Small intestine (tissue), 7 donors: Measurements from ENCODE around the gene ABCC4. TPM values are rescaled to one million over a fixed set of nuclear protein-coding genes. Genes with fewer than 3 reads are reported as not detected.

ENCODE experiments used
- DNase-seq, 2 donors: peaks; one replicate each; pipeline versions ENCODE4 v3.0.0 to v3.0.0-alpha.2; 2013
- FAIRE-seq: peaks from 2 replicates; lab custom pipeline; 2012; peaks lifted over from hg19 to GRCh38; lab: Jason Lieb, UNC
- H3K27ac ChIP-seq, 3 donors: one replicate each; pipeline ENCODE4 v1.5.1; 2013; ENCODE audit warnings: low read length in 2 of 3, mild to moderate bottlenecking in 2 of 3, control low read depth in 1 of 3, inconsistent platforms in 1 of 3, low read depth in 1 of 3, moderate library complexity in 1 of 3
- H3K27me3 ChIP-seq, 3 donors: one replicate each; pipeline ENCODE4 v1.6.1; 2013; ENCODE audit warnings: low read length in 3 of 3, inconsistent platforms in 1 of 3; ENCODE audit not compliant: control insufficient read depth in 3 of 3, insufficient read depth in 3 of 3
- H3K36me3 ChIP-seq, 3 donors: one replicate each; pipeline ENCODE4 v1.6.1; 2013; ENCODE audit warnings: low read length in 3 of 3, inconsistent platforms in 1 of 3, low read depth in 1 of 3, mild to moderate bottlenecking in 1 of 3, moderate library complexity in 1 of 3; ENCODE audit not compliant: control insufficient read depth in 3 of 3, insufficient read depth in 2 of 3
- H3K4me1 ChIP-seq, 3 donors: one replicate each; pipeline ENCODE4 v1.6.1; 2013; ENCODE audit warnings: low read length in 2 of 3, inconsistent platforms in 1 of 3, low read depth in 1 of 3, mild to moderate bottlenecking in 1 of 3, moderate library complexity in 1 of 3; ENCODE audit not compliant: control insufficient read depth in 3 of 3, insufficient read depth in 2 of 3
- H3K4me3 ChIP-seq, 3 donors: one replicate each; pipeline ENCODE4 v1.5.1; 2013; ENCODE audit warnings: low read length in 3 of 3, control low read depth in 1 of 3, inconsistent platforms in 1 of 3, low read depth in 1 of 3, mild to moderate bottlenecking in 1 of 3, moderate library complexity in 1 of 3
- H3K9me3 ChIP-seq, 2 donors: one replicate each; pipeline ENCODE4 v1.6.1; 2013; ENCODE audit warnings: low read depth in 1 of 2, low read length in 1 of 2; ENCODE audit not compliant: control insufficient read depth in 2 of 2, insufficient read depth in 1 of 2
- WGBS, 3 donors: extraction: QIAGEN DNeasy Blood & Tissue Kit; methylation state at CpG; one replicate each; pipeline ENCODE4 v1.1.7; 2013; 5-methylcytosine and 5-hydroxymethylcytosine counted together
- polyA plus RNA-seq, 4 donors: library from polyadenylated mRNA; stranded (reverse) in 3 of 4; unstranded in 1 of 4; fragments of 200-250 nt in 3 of 4; fragments of 120-200 nt in 1 of 4; gene quantifications; one replicate each; pipeline versions ENCODE4 v1.2.1 to v1.2.3, GENCODE V29; 2013
- donor health status: healthy with polysubstance abuse.
- donor health status: control.
- donor health status: control.
- donor health status: Bipolar disorder and iron deficiency.
- donor health status: healthy.

ABCC4 gene
- polyA plus RNA-seq, 4 donors: 0.67 to 14.7 (median 4.7) TPM

DNA sequence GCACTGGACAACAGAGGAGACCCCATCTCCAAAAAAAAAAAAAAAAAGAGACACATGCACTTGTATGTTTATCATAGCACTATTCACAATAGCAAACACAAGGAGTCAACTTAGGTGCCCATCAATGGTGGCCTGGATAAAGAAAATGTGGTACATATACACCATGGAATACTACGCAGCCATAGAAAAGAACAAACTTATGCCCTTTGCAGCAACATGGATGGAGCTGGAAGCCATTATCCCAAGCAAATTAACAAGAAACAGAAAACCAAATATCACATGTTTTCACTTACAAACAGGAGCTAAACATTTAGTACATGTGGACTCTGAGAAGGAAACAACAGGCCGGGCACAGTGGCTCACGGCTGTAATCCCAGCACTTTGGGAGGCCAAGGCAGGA, 155.7 kb downstream of the ABCC4 start:
- no peaks in the 10 kb centered on the region for H3K4me1 ChIP-seq
- H3K27ac ChIP-seq: no peak overlapping the region
- no peaks in the 10 kb centered on the region for H3K27me3 ChIP-seq
- H3K9me3 ChIP-seq: no peaks in the 10 kb centered on the region
- DNase-seq (no peak), FAIRE-seq (no peak)
- no peaks in the 10 kb centered on the region for H3K36me3 ChIP-seq
- H3K4me3 ChIP-seq: no peak overlapping the region
- WGBS, 3 donors: 77 to 99% (median 97%) methylated on average over 3 of the region's 3 CpGs

DNA sequence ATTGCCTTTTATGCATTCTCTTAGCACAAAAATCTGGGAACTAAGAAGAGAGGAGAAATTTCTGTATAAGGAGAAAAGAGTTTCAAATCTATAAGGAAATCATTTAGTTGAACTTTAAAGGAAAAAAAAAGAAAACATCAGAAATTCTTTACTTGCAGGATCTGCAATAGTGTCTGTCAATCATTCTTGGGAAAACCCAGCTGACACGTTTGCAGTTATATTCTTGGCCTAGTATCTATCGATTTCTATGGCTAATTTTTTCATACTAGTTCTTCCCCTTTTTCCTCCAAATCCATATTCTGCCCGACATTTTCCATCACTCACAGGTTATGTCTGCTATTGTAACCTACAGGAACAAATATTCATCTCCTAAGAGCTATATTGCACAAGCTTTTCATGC, 160.7 kb downstream of the ABCC4 start:
- Histone ChIP-seq H3K9me3 (no peaks in the 10 kb centered on the region), H3K4me1 (no peaks in the 10 kb centered on the region), H3K36me3 (peaks cover 0 to 3% (median 2%) of the 10 kb centered on the region in 3 donors), H3K27ac (no peak overlapping the region), H3K27me3 (no peaks in the 10 kb centered on the region), H3K4me3 (no peak overlapping the region)
- WGBS, 3 donors: 89 to 93% (median 91%) methylated on average over 3 of the region's 3 CpGs
- DNase-seq (no peak), FAIRE-seq (no peak)

DNA sequence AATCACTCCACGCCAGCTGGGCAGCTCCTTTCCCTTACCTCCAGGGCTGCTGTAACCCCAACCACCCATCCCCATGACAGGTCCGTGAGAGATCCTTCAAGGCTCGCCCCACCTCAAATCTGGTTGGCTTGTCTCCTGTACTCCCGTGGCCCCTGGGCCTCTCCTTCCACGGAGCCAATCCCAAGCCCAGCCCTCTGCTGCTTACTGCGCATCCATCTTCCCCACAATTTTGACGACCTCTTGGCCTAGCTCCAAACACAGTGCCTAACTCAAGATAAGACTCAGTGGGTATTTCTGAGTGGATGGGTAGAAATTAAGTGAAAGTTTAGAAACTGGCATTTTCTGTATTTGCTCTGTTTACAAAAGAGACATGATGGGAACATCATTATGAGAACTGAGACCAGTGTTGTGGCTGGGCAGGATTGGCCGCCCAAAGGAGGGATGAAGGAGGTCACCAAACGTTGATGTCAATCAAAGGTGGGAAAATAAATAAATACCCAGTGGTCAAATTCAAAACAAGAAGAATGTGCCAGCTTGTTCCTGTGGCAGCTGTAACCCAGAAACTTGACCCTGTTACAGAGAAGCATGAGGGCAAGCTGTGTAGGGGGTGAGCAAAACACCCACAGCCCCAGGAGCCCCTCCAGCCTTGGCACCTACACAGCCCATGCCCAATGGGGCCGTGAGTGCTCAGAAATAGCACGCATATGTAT, 162.2 kb downstream of the ABCC4 start:
- no peak overlapping the region for H3K4me3 ChIP-seq
- H3K9me3 ChIP-seq: no peaks in the 10 kb centered on the region
- peaks cover 0 to 3% (median 2%) of the 10 kb centered on the region in 3 donors for H3K36me3 ChIP-seq
- no peak overlapping the region for H3K27ac ChIP-seq
- no peaks in the 10 kb centered on the region for H3K4me1 ChIP-seq
- WGBS, 3 donors: 90 to 94% (median 93%) methylated on average over 11 of the region's 11 CpGs
- FAIRE-seq (no peak), DNase-seq (no peak)
- no peaks in the 10 kb centered on the region for H3K27me3 ChIP-seq

DNA sequence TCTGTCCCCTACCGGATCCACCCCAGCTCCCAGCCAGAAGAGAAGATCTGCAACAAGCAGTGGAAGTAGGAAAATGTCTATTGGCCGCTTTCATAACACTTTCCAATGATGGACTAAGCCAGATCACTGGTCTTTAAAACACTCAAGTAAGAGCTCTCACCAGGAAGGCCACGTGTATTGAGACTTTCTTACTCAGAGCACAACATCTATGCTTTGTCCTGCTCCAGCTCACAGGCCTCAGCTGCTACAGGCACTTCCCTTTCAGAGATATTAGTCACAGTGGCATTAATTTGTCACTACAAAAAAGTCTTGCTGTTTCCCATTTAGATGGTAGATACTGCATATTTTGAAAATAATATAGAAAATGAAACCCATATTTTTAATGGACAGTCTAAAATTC, 164.2 kb downstream of the ABCC4 start:
- Histone ChIP-seq H3K27ac (no peak overlapping the region), H3K36me3 (peaks cover 0 to 3% (median 2%) of the 10 kb centered on the region in 3 donors), H3K9me3 (no peaks in the 10 kb centered on the region), H3K4me3 (no peak overlapping the region), H3K4me1 (no peaks in the 10 kb centered on the region), H3K27me3 (no peaks in the 10 kb centered on the region)
- DNase-seq: no peak
- no peak for FAIRE-seq
- WGBS, 3 donors: 83 to 86% (median 84%) methylated on average over 3 of the region's 3 CpGs

DNA sequence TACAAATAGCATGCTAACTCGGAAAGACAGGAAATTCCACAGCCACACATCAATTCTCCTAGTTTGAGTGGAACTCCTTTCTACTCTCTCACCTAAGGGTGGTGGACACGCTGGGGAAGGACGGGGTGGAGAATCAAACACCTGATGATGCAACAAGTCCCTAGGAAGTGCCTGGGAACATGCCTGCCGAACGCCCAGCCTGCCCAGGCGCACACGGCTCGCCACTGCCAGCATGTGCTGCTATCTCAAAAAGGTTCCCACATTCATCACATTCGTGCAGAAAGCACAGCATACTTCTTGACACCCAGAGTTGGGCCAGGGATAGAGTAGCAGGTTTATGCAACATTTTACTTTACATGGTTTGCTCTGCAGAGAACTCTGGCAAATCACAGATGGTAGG, 164.6 kb downstream of the ABCC4 start:
- WGBS, 3 donors: 90 to 97% (median 93%) methylated on average over 9 of the region's 9 CpGs
- Histone ChIP-seq H3K9me3 (no peaks in the 10 kb centered on the region), H3K27ac (no peak overlapping the region), H3K4me3 (no peak overlapping the region), H3K36me3 (peaks cover 0 to 3% (median 2%) of the 10 kb centered on the region in 3 donors), H3K4me1 (no peaks in the 10 kb centered on the region), H3K27me3 (no peaks in the 10 kb centered on the region)
- DNase-seq (no peak), FAIRE-seq (no peak)

DNA sequence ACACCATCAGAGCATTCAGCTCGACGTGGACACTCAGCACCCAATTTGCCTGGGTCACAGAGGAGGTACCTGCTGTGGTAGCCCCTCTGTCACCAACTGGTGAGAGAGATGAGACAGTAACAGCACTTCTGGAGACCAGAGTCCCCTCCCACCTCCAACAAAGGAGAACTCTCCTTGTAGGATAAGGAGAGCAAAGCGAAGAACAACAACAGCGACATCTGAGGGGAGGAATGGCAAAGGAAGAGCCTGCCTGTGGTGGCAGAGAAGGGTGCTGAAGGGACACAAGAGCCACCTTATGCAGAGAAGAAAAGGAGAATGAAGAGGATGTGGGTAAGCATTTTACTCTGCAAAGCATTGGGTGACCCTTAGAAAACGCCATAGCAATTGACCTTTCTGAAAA, 167.8 kb downstream of the ABCC4 start:
- no peaks in the 10 kb centered on the region for H3K27me3 ChIP-seq
- no peaks in the 10 kb centered on the region for H3K9me3 ChIP-seq
- WGBS, 3 donors: 95 to 98% (median 96%) methylated on average over 5 of the region's 5 CpGs
- no peaks in the 10 kb centered on the region for H3K4me1 ChIP-seq
- no peak for DNase-seq
- H3K27ac ChIP-seq: no peak overlapping the region
- H3K4me3 ChIP-seq: no peak overlapping the region
- H3K36me3 ChIP-seq: no peaks in the 10 kb centered on the region
- FAIRE-seq: no peak

DNA sequence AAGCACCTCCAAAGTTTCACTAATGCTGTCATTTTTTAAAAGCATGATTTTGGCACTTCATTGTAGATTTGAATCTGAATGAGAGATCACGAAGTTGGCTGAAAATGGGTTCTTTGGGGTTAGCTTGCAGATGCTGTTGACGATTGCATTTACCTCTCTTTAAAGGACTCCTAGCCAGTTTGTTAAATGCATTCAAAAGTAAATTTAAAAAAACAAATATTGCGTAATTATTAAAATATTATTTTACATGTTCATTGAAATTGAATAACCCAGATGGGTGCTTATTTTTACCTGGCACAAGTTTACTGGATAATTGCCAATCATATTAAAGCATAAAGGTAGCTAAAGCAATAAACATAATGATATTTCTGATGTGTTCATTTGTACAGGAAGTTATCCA, 172.2 kb downstream of the ABCC4 start:
- Histone ChIP-seq H3K27me3 (no peaks in the 10 kb centered on the region), H3K9me3 (no peaks in the 10 kb centered on the region), H3K27ac (no peak overlapping the region), H3K36me3 (peaks cover 0 to 2% (median 0%) of the 10 kb centered on the region in 3 donors), H3K4me1 (no peaks in the 10 kb centered on the region), H3K4me3 (no peak overlapping the region)
- WGBS, 3 donors: 95 to 98% (median 95%) methylated on average over 3 of the region's 3 CpGs
- no peak for DNase-seq
- no peak for FAIRE-seq

DNA sequence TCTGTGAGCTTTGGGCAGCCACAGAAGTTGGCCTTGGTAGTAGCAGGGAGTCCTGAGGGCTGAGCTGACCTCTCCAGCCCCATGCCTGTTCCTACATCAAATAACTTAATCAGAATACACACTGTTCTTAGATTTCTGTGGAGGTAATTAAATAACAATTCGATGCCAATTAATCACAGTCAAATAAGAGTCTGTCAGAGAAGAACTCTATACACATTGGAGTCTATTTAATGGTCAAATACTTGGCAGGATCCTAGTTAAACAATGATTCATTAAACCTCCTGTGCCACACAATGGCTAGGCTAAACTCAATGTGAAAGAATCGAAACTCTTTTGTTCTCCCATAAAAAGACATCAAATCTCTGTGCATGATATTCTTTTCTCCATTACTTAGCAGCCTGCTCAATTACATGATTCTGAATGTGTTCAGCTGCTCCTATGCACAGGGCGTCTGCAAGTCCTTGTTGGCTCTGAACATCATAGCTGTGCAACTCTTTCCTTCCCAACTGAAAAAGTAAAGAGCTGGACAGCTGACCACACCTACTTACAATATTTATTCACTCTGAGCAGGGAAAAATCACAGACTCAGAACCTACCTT, 173.1 kb downstream of the ABCC4 start:
- Histone ChIP-seq H3K27me3 (no peaks in the 10 kb centered on the region), H3K9me3 (no peaks in the 10 kb centered on the region), H3K4me3 (no peak overlapping the region), H3K4me1 (no peaks in the 10 kb centered on the region), H3K27ac (no peak overlapping the region), H3K36me3 (peaks cover 0 to 2% (median 0%) of the 10 kb centered on the region in 3 donors)
- WGBS, 3 donors: 71 to 78% (median 74%) methylated on average over 3 of the region's 3 CpGs
- DNase-seq: no peak
- no peak for FAIRE-seq
